Esophagus squamous epithelium (tissue), 5 donors: ENCODE measurements around the gene FZR1. TPM values are rescaled to one million over a fixed set of nuclear protein-coding genes. Genes with fewer than 3 reads are reported as not detected.
A peak's percentile ranks its signal among the peaks of the same experiment; 100 is the strongest.

Experiments
- DNase-seq: peaks from one replicate; lab custom pipeline; 2025; lab: John Stamatoyannopoulos, UW
- H3K27ac ChIP-seq, 4 donors: fragments of 200-600 bp; sonication (generic); one replicate each; pipeline ENCODE4 v1.5.1; 2016 to 2019; ENCODE audit warnings: mild to moderate bottlenecking in 1 of 4
- H3K27me3 ChIP-seq, 4 donors: fragments of 200-600 bp; sonication (generic); 1 replicate in 3 of 4; 2 replicates in 1 of 4; pipeline versions ENCODE4 v1.5.1 to v1.6.0; 2017 to 2021; ENCODE audit warnings: antibody characterized with exemption in 1 of 4
- H3K36me3 ChIP-seq, 3 donors: fragments of 200-600 bp; sonication (generic); one replicate each; pipeline ENCODE4 v1.5.1; 2016 to 2019
- H3K4me1 ChIP-seq, 3 donors: fragments of 200-600 bp; sonication (generic); one replicate each; pipeline ENCODE4 v1.5.1; 2017 to 2019
- H3K4me3 ChIP-seq, 4 donors: fragments of 200-600 bp; sonication (generic); 1 replicate in 3 of 4; 2 replicates in 1 of 4; pipeline ENCODE4 v1.5.1; 2016 to 2019; ENCODE audit warnings: mild to moderate bottlenecking in 2 of 4, moderate library complexity in 1 of 4
- H3K9me3 ChIP-seq, 3 donors: fragments of 200-600 bp; sonication (generic); one replicate each; pipeline ENCODE4 v1.5.1; 2016 to 2019
- POLR2A ChIP-seq, 4 donors: fragments of 450-650 bp; IDR thresholded peaks; one replicate each; pipeline ENCODE4 v1.6.1; 2017; ENCODE audit warnings: antibody characterized with exemption in 4 of 4, mild to moderate bottlenecking in 4 of 4, moderate library complexity in 3 of 4
- WGBS, 2 donors: methylation state at CpG; one replicate each; pipeline ENCODE4 v1.1.5; 2018; 5-methylcytosine and 5-hydroxymethylcytosine counted together
- intact Hi-C: fragments of 100-400 bp; cut with DNase I; formaldehyde crosslinking; loops from one replicate; pipeline ENCODE4 v1.15.0; 2022
- total RNA-seq, 4 donors: library from RNA; depleted of rRNA; stranded (reverse); fragments of >200 nt; gene quantifications; one replicate each; pipeline ENCODE4 v1.1.0, GENCODE V29; 2016
- TF ChIP-seq, protein P1 (sequence below), 6 experiments: fragments of 450-650 bp in 4 of 6; fragments of 200-600 bp in 2 of 6; sonication (generic) in 2 of 6; IDR thresholded peaks; one replicate each; pipeline ENCODE4 v1.5.1; 2016 to 2019; ENCODE audit warnings: antibody characterized with exemption in 6 of 6, mild to moderate bottlenecking in 4 of 6, moderate library complexity in 4 of 6
- donor health status: DM: yes; HTN: yes; CAD: no.

Gene FZR1
- total RNA-seq, 4 donors from 2014 or later, result 26.5 to 46.8 (median 27.2) TPM

DNA sequence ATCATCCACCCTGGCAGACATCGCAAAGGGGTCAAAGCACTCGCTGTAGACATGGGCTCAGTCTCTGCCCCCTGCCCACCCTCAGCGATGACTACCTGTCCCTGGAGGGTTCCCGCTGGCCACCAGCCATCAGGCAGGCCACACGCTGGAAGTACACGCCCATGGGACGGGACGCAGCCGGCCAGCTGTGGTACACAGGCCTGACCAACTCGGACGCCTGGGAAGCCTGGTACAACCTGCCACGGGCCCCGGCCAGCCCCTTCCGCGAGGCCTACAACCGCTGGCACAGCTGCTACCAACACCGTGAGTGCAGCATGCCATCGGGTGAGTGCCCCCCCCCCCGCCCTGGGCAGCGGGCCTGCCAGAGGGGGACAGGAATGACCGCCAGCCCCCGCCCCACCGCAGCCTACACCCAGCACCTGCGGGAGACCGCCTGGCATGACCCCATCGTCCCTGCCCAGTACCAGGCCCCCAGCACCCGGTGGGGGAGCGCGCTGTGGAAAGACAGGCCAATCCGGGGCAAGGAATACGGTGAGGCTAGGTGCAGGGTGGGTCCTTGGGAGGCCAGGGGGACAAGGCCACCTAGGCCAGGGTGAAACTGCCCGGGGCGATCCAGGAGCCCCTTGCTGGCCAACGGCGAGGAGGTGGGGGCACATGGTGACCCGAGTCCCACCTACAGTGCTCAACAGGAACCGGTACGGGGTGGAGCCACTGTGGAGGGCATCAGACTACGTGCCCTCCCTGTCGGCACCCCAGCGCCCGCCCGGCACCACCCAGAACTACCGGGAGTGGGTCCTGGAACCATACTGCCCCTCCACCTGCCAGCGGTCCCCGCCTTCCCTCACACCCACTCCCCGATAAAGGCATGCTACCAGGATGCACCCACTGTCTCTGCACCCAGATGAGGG is 37.3 kb downstream of the FZR1 start:
- peaks cover 0 to 62% (median 3%) of the 10 kb centered on the region in 3 donors for H3K36me3 ChIP-seq
- WGBS, 2 donors, result 79 to 90% methylated on average over 6 to 11 of the region's 47 CpGs
- H3K9me3 ChIP-seq, result no peaks in the 10 kb centered on the region
- H3K27ac ChIP-seq, result no peak overlapping the region
- intact Hi-C loops, result loop anchor here (10.0 kb wide), 1 partner anchor 161 kb away; the partner anchor contains the start of genes PIP5K1C and TJP3
- no peak for TF ChIP-seq POLR2A (IDR thresholded peaks at IDR 0.05)
- TF ChIP-seq, protein P1, sequence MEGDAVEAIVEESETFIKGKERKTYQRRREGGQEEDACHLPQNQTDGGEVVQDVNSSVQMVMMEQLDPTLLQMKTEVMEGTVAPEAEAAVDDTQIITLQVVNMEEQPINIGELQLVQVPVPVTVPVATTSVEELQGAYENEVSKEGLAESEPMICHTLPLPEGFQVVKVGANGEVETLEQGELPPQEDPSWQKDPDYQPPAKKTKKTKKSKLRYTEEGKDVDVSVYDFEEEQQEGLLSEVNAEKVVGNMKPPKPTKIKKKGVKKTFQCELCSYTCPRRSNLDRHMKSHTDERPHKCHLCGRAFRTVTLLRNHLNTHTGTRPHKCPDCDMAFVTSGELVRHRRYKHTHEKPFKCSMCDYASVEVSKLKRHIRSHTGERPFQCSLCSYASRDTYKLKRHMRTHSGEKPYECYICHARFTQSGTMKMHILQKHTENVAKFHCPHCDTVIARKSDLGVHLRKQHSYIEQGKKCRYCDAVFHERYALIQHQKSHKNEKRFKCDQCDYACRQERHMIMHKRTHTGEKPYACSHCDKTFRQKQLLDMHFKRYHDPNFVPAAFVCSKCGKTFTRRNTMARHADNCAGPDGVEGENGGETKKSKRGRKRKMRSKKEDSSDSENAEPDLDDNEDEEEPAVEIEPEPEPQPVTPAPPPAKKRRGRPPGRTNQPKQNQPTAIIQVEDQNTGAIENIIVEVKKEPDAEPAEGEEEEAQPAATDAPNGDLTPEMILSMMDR (IDR thresholded peaks at IDR 0.05), result no peak
- H3K4me1 ChIP-seq, result peaks cover 0 to 27% (median 0%) of the 10 kb centered on the region in 3 donors
- H3K27me3 ChIP-seq, result no peaks in the 10 kb centered on the region
- no peak overlapping the region for H3K4me3 ChIP-seq
- no peak for DNase-seq

DNA sequence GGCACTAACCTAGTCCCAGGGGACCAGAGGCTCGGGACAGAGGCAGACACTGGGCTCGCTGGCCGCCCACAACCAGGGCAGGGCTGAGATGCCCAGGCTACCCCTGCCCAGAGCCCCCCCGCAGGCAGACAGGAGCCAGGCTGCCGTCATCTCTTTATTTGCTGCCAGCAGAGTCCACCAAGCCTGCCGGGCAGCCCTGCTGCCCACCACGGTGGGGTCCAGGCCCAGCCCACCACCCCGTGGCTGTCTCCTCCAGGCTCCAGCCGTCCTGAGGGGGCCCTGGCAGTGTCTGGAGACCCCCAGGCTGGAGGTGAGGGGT is 37.9 kb downstream of the FZR1 start:
- WGBS, 2 donors, result 95% methylated on average over 3 of the region's 9 CpGs; no CpG with 5 or more reads in 1 of the 2 donors
- Histone ChIP-seq H3K27ac (no peak overlapping the region), H3K9me3 (no peaks in the 10 kb centered on the region), H3K36me3 (peaks cover 0 to 61% (median 3%) of the 10 kb centered on the region in 3 donors), H3K27me3 (no peaks in the 10 kb centered on the region), H3K4me1 (peaks cover 0 to 23% (median 0%) of the 10 kb centered on the region in 3 donors), H3K4me3 (no peak overlapping the region)
- DNase-seq, result no peak
- TF ChIP-seq, protein P1 (IDR thresholded peaks at IDR 0.05), result no peak
- no peak for TF ChIP-seq POLR2A (IDR thresholded peaks at IDR 0.05)
- intact Hi-C loops, result loop anchor here (10.0 kb wide), 1 partner anchor 161 kb away; the partner anchor contains the start of genes PIP5K1C and TJP3

DNA sequence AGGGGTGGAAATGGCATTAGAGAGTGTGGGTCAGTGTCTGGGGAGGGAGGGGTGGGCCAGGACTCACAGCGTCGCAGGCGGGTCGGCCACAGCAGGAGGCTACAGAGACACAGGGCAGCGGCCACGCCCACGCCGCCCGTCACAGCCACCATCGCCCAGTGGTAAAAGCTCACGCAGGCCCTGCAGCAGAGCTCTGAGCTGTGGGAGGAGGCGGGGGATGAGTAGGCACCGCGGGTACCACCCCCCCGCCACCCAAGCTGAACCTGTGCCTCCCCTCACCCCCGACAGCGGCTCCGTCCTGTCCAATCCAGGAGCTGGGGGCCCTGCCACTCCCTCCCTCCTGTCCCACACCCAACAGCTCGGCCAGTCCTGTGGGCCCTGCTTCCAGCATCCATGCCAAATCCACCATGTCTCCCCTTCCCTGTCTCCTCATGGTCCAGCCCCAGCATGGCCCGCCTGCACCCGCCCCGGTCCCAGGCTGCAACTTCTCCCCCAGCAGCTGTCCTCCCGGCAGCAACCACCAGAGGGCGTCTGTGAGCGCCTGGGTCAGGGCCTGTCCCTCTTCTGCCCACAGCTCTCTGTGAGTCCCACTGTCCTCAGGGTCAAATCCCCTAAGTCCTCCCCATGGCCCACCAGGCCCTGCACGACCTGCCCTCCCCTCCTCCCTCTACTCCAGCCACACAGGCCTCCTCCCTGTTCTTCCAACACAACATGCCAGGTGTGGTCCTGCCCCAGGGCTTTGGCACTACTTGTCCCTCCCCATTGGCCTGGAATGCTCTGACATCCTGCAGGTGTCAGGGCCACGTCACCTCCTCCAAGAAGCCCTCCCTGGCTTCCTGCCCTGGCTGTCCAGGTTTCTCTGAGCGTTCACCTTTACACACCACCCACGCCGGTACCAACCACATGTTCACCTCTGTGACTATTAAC is 38.9 kb downstream of the FZR1 start:
- DNase-seq, result no peak
- TF ChIP-seq, protein P1 (IDR thresholded peaks at IDR 0.05), result peak; percentile 61 to 94 (median 89)
- no peak for TF ChIP-seq POLR2A (IDR thresholded peaks at IDR 0.05)
- H3K36me3 ChIP-seq, result peaks cover 0 to 56% (median 3%) of the 10 kb centered on the region in 3 donors
- peaks cover 0 to 19% (median 0%) of the 10 kb centered on the region in 3 donors for H3K4me1 ChIP-seq
- intact Hi-C loops, result loop anchor here (5.0 to 10.0 kb wide), 2 partner anchors 77 to 160 kb away; partner anchors contain the start of genes PIP5K1C and TJP3
- H3K27me3 ChIP-seq, result no peaks in the 10 kb centered on the region
- H3K9me3 ChIP-seq, result no peaks in the 10 kb centered on the region
- no peak overlapping the region for H3K4me3 ChIP-seq
- 51 to 55% methylated on average over 16 to 22 of the region's 30 CpGs for WGBS, 2 donors
- H3K27ac ChIP-seq, result no peak overlapping the region

DNA sequence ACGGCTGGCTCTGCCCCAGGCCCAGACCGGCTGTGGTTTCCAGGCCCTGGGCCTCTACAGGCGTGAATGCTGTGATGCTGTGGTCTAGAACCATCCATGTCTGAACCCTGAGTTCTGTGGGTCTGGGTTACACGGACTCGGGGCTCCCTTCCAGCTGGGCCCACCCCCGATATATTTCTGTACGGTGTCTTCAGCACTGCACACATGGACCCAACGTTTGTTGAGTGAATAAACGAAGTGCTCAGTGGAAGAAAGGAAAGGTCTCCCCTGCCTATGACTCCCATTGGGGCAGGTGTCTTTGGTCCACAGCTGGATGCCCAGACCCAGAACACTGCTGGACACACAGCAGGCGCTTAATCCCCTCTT is 39.5 kb downstream of the FZR1 start:
- WGBS, 2 donors, result 65% methylated on average over 9 of the region's 10 CpGs; no CpG with 5 or more reads in 1 of the 2 donors
- Histone ChIP-seq H3K36me3 (peaks cover 0 to 62% (median 3%) of the 10 kb centered on the region in 3 donors), H3K27ac (no peak overlapping the region), H3K4me1 (peaks cover 0 to 19% (median 0%) of the 10 kb centered on the region in 3 donors), H3K9me3 (no peaks in the 10 kb centered on the region), H3K27me3 (no peaks in the 10 kb centered on the region), H3K4me3 (no peak overlapping the region)
- TF ChIP-seq, protein P1 (IDR thresholded peaks at IDR 0.05), result no peak
- no peak for TF ChIP-seq POLR2A (IDR thresholded peaks at IDR 0.05)
- intact Hi-C loops, result loop anchor here (5.0 to 10.0 kb wide), 2 partner anchors 77 to 159 kb away; partner anchors contain the start of genes PIP5K1C and TJP3
- DNase-seq, result no peak
